HG02759 (cell line): ENCODE measurements around the gene MPG.
A peak's percentile ranks its signal among the peaks of the same experiment; 100 is the strongest.
"Not testable (repeated sequence)": the region's sequence is repeated elsewhere in the genome, so short reads cannot be mapped to it uniquely, and the experiment has no call there.

Experiments used
- ATAC-seq: cut with Tn5 transposase; IDR thresholded peaks from one replicate; pipeline ENCODE4 v1.9.1; 2021; ENCODE audit warnings: mild to moderate bottlenecking, moderate library complexity; ENCODE audit not compliant: unreplicated experiment

Gene MPG

GRCh38 chr16:77807-78443 is at the start of gene MPG:
MPG (plus strand) TSS chr16:78225; CDS start chr16:78310, 85 bp downstream.
- ATAC-seq: peak; percentile 82

DNA sequence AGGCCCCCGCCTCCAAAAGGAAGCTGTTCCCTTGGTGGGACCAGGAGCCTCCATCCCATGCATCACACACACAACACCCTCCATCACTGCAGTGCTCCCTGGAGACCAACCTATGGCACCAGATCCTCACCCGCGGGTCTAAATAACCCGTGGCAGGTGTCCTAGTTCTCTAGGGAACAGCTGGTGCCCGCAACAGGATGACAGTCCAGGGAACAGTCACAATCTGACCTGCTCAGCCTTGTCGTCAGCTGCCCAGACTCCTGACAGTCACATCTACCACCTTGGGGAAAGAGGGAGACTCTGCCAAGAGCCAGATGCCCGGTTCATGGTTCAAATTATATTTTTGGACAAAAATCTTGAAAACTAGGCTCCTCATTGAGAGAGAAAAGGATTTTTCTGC is 47.4 kb upstream of the MPG start:
- ATAC-seq: not testable (repeated sequence)

GRCh38 chr16:33154-33876 is 44.7 kb upstream of the MPG start:
- not testable (repeated sequence) for ATAC-seq

GRCh38 chr16:33877-34647 is 44.0 kb upstream of the MPG start:
- no peak for ATAC-seq

DNA sequence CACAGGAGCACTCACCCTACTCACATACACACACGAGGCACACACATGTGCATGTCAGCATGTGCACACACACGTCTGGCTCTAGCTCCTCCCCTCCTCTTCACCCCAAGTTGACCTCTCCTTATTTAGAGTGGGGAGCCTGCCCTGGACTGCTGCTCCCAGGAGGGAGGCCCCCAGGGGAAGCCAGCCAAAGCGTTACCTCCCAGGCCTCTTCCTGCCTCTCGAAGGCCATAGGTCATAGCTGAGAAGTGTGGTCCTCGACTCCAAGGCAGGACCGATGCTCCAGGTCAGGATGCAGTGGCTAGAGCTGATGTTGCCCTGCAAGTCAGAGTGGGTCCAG is 43.4 kb upstream of the MPG start:
- no peak for ATAC-seq

DNA sequence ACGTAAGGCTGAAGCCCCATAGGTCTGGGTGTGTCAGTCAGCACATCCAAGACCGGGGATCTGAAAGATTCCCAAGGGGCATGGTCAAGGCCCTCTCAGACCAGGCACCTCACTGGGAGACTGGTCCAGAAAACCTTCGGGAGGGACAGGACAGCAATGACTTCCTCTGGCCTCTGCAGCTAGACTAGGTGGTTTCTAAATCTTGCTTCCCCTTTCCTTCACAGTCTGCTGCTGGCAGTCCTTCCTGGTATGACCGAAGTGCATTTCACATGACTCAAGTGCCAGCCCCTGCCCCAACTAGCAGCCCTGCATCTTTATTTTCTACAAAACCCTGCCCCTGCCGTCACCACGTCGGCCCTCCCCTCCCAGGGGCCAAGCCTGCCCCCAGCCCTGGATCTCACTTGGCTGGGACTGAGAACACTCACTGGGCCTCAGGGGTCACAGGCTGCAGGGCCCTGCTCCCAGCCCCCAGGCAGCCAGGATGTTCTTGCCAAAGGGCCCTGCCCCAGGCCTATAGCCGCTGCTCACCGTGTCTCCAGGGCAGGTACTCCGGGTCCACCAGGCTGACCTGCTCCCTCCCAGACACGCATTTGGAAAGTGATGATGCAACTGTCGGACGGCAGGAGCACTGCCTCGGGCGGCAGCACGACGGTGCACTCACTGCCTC is 42.9 kb upstream of the MPG start:
- no peak for ATAC-seq

DNA sequence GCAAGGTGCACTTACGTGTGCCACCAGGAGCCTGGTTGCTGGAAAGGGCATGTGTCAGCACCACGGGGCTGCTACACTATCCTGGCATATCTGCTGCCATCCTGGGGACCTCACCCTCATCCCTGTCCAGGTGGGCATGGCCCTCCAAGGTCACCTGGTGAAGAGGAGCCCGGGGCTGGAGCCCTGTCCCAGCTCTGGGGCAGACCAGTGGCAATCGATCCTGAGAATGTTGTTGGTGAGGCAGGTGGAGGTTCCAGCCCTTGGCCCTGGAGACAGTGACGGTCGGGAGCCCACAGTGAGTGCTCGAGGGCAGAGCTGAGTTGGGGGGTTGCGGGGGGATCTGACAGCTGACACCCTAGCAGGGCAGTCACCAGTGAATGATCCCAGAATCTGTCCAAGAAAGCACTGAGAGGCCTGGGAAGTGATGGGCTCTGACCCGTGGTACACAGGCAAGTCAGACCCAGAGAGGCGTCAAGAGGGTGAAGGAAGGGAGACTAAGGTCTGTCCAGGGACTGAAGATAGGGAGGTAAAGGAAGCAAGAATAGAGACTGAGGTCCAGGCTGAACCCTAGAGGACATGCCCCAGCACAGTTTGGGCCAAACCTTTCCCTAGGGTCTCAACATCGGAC is 42.2 kb upstream of the MPG start:
- no peak for ATAC-seq

DNA sequence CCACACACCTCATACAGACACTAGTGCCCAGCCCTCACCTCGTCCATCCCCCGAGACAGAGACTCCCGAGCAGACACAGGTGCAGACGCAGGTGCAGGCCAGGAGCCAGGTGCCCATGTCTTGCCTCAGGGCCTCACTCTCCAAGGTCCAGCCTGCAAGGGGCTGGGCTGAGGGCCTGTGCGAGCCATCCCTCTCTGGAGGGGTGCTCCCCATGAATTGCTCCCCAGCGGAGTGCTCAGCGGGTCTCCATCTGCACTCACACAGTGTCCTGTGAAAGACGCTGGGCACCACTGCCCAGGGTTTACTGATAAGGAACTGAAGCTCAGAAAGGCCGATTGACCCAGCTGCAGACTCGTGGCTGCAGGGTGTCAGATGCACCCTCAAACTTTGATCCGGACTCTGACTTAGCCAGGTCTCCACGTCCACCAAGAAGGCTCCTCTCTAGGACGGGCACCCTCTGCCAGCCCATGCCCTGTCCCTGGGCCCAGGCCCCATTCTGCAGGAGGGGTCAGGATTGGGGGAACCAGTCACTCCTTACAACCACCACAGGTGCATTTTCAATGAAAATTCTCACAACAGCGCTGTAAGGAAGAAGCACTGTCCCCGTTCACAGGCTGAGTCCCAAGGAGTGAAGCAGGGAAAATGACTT is 41.6 kb upstream of the MPG start:
- ATAC-seq: no peak

DNA sequence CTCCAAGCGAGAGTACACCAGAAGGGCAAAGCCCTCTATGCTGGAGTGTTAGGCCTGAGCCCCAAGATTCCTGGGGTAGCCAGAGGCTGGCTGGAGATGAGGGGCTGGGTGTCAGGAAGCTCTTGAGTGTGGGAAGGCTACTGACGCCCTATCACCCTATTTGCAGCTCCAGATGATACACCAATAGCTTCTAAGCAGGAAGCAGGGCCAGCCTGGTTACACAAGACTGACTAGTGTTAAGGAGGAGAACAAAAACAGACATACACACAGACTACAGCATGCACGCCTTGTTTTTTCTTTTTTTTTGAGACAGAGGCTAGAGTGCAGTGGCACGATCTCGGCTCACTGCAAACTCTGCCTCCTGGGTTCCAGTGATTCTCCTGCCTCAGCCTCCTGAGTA is 40.5 kb upstream of the MPG start:
- ATAC-seq: no peak

DNA sequence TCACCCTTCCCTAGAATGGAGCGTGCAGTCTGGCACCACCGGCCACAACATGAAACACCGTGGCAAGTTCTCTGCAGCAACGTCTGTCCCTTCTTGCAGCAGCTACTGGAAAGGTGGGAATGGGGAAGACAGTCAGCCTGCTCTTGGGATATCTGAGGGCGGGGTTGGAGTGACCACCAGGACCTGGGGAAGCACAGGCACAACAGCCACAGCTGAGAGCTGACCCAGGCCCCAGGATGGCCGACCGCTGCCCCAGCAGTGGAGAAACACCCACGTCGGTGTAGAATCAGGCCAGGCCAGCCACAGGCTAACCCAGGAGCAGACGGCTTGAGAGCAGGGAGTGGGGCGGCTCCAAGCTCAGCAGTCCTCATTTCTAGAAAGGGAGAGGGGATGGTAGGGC is 39.8 kb upstream of the MPG start:
- not testable (repeated sequence) for ATAC-seq

DNA sequence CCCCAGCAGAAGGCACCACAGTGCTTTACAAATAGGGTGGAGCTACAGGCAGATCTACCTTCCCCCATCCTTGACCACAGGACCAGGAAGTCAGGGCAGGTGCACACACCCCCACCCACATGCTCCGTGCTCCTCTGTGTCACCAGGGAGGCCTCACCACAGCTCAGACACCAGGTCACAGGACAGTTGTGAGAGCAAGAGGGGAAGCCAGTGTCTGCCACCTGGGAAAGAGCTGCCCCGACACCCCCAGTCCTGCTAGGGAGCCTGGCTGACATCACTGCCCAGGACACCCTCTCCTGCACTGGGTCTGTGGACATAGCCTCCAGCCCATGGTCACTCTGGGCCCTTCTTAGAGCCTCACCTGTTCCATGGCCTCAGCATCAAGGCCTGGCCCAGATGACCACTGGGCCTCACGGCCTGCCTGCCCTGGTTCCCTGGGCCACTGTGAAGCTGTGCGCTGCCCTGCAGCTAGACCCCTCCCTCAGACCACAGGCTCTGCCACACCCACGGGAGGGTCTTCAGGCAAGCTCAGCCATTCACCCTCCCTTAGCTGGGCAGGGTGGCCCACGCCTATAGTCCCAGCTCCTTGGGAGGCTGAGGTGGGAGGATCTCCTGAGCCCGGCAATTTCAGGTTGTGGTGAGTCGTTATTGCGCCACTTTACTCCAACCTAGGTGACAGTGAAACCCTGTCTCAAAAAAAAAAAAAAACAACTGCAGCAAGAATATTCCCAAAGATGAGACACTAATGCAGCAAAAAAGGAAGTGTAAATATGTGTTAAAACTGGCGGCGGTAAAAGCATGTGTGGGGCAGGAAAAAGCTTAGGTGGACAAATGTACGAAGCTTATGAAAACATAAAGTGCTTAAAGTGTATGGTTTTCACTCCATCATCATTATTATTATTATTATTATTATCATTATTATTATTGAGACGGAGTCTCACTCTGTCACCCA is 38.8 kb upstream of the MPG start:
- ATAC-seq: peak; percentile 72

GRCh38 chr16:41439-42068 is 36.5 kb upstream of the MPG start:
- ATAC-seq: no peak

DNA sequence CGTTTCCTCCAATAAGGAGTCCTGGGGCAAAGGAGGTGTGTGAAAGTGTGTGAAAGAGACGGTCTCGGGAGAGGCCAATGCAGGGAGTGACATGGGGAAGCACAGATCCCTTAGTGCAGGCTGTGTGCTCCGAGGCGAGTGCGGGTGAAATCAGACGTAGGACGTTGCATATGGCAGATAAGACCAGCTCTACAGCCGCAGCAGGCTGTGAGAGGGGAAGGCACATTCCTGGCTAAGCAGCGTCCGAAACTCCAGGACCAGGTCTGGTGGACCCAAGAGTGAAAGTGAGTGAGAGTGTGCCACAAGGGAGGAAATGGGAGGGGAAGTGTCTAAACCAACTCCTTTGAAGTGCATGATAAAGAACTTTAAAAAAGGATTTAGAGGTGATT is 36.0 kb upstream of the MPG start:
- no peak for ATAC-seq

DNA sequence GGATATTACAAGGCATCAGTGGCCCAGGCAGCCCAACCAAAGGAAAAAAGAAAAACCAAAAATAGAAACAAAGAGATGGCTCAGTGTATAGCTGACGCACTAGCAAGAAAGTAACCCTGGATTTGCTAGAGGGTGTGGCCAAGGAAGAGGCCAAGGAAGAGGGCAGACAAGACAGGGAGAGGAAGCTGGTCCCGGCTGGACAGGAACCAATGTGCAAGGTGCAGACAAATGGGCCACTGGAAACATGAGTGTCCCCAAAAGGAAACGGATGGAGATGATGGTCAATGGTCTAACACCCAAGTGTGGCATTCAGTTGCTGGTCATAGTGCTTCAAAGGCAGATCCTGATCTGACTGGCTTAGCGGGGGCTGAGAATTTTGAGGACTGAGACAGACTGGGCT is 35.3 kb upstream of the MPG start:
- ATAC-seq: no peak

DNA sequence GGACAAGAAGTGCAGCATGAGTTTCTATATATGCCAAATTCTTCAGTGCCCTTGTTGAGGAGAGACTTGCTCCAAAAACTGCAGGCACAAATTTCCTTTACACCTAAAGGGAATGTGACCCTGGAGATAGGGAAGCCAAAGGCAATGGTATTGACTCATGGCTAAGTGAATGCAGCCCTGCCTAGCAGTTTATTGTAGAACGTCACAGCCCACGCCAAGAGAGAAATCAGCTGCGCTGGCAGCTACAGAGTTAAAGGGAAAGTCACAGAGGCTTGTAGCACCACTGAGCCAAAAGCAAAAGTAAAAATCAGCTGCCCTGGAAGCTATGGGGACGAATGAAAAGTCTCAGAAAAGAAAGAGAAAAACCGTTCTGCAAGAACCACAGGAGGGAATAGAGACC is 34.7 kb upstream of the MPG start:
- no peak for ATAC-seq

DNA sequence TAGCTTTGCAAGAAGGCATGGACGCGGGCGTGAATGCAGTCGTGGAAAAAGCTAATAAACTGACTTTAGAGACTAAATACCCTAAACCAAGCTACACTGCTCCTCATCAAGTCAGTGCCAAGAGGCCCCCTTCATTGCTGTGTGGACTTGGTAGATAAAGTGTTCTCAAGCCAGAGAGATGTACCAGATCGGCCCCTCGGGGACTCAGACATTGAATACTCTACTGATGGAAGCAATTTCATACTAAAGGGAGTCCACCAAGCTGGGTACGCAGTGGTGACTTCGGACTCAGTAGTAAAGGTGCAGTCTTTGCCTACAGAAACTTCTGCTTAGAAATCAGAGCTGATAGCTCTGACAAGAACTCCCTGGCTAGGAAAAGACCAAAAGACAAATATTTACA is 33.4 kb upstream of the MPG start:
- no peak for ATAC-seq

- no peak for ATAC-seq
Measured at GRCh38 chr16:45454-45853, 32.6 kb upstream of the MPG start.

DNA sequence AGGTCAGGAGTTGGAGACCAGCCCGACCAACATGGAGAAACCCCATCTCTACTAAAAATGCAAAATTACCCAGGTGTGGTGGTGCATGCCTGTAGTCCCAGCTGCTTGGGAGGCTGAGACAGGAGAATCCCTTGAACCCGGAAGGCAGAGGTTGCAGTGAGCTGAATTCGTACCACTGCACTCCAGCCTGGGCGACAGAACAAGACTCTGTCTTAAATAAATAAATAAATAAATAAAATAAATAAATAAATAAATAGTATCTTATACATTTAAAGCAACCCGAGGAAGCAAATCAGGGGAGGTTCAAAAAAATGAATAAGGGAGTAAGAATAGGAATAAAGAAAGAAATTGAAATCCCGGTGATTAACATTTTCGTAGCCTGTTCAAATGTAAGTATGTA is 31.5 kb upstream of the MPG start:
- not testable (repeated sequence) for ATAC-seq

- ATAC-seq: no peak
Measured at GRCh38 chr16:47234-47633, 30.8 kb upstream of the MPG start.
